GM06990 (cell line): ENCODE results near the gene SSPN.

Experiments used
- DNase-seq: peaks from one replicate; pipeline ENCODE4 v3.0.0-alpha.2; 2011; ENCODE audit not compliant: insufficient read length; ENCODE audit errors: extremely low read depth
- H3K27me3 ChIP-seq: replicated peaks from 2 replicates; pipeline ENCODE4 v1.6.0; 2011; ENCODE audit warnings: low read length; ENCODE audit not compliant: control insufficient read depth, insufficient read depth
- H3K36me3 ChIP-seq: 2 replicates; pipeline ENCODE4 v1.5.1; 2011; ENCODE audit warnings: low read length; ENCODE audit not compliant: control insufficient read depth, insufficient read depth
- H3K4me3 ChIP-seq: replicated peaks from 2 replicates; pipeline ENCODE4 v1.5.1; 2011; ENCODE audit warnings: low read depth, mild to moderate bottlenecking, control low read depth, low read length
- TF ChIP-seq, protein P1 (sequence below): IDR thresholded peaks from 2 replicates; pipeline ENCODE4 v1.5.1; 2011; ENCODE audit warnings: low read length, control low read depth, mild to moderate bottlenecking, inconsistent platforms; ENCODE audit not compliant: insufficient read depth, poor library complexity, severe bottlenecking

The SSPN gene

DNA sequence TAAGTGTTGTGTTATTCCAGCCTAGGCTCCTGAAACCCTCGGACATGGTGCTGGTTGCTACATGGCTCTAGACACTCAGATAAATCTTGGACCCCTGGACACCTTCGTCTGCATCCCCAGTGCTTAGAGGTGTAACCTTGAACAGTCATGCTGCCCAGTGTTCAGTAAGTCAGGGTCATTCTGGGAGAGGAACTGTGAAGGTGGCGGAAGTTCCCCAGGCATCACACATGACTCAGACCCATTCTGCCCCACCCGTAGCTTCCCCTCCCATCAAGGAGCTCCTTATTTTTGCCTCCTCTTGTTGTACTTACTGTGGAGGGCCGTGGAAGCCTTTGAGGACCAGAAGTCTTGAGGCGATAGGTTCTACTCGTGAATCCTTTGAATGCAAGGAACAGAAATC lies 18.1 kb upstream of the SSPN start:
- no peak overlapping the region for H3K4me3 ChIP-seq
- TF ChIP-seq, protein P1, sequence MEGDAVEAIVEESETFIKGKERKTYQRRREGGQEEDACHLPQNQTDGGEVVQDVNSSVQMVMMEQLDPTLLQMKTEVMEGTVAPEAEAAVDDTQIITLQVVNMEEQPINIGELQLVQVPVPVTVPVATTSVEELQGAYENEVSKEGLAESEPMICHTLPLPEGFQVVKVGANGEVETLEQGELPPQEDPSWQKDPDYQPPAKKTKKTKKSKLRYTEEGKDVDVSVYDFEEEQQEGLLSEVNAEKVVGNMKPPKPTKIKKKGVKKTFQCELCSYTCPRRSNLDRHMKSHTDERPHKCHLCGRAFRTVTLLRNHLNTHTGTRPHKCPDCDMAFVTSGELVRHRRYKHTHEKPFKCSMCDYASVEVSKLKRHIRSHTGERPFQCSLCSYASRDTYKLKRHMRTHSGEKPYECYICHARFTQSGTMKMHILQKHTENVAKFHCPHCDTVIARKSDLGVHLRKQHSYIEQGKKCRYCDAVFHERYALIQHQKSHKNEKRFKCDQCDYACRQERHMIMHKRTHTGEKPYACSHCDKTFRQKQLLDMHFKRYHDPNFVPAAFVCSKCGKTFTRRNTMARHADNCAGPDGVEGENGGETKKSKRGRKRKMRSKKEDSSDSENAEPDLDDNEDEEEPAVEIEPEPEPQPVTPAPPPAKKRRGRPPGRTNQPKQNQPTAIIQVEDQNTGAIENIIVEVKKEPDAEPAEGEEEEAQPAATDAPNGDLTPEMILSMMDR, result no peak

DNA sequence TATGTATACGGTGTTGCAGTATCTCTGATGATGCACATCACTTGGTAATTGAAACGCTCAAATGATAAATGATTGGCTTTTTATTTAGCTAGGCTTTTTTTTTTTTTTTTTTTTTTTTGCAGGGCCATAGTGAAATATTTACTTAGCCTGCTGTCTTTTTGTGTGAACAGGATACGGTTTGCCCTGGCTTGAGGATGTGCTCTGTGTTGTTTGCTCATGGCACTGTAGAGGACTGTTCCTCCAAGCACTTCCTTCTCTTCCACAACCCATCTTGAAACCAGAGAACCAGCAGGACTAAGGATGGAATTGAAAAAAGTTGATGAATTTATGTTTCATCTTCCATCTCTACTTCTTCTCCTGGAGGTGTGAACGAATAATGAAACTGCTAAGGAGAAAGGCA lies 15.5 kb upstream of the SSPN start:
- Histone ChIP-seq H3K27me3 (no peaks in the 10 kb centered on the region; the same call in 1 of the 2 replicates), H3K36me3 (no peaks in the 10 kb centered on the region), H3K4me3 (no peak overlapping the region)
- TF ChIP-seq, protein P1, result no peak
- DNase-seq, result no peak

More for the DNA sequence above, 18.1 kb upstream of the SSPN start:
- H3K27me3 ChIP-seq, result no peaks in the 10 kb centered on the region; the same call in 1 of the 2 replicates
- no peaks in the 10 kb centered on the region for H3K36me3 ChIP-seq
- no peak for DNase-seq

DNA sequence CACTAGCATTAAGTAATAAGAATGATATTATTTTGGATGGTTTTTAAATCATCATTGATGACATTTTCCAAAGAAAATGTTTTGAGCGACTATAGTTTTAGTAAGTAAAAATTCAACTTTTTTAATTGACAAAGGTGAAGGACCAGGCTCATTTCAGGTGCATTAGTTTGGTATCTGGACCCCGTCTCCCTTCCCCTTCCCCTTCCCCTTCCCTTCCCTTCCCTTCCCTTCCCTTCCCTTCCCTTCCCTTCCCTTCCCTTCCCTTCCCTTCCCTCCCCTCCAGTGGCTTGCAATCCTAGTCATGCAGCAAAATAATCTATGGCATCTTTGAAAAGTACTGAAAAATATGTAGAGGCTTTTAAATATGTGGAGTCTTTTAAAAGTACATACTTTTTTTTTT lies 13.0 kb upstream of the SSPN start:
- Histone ChIP-seq H3K4me3 (no peak overlapping the region), H3K36me3 (no peaks in the 10 kb centered on the region), H3K27me3 (no peaks in the 10 kb centered on the region; the same call in 1 of the 2 replicates)
- TF ChIP-seq, protein P1, result no peak
- DNase-seq, result no peak

DNA sequence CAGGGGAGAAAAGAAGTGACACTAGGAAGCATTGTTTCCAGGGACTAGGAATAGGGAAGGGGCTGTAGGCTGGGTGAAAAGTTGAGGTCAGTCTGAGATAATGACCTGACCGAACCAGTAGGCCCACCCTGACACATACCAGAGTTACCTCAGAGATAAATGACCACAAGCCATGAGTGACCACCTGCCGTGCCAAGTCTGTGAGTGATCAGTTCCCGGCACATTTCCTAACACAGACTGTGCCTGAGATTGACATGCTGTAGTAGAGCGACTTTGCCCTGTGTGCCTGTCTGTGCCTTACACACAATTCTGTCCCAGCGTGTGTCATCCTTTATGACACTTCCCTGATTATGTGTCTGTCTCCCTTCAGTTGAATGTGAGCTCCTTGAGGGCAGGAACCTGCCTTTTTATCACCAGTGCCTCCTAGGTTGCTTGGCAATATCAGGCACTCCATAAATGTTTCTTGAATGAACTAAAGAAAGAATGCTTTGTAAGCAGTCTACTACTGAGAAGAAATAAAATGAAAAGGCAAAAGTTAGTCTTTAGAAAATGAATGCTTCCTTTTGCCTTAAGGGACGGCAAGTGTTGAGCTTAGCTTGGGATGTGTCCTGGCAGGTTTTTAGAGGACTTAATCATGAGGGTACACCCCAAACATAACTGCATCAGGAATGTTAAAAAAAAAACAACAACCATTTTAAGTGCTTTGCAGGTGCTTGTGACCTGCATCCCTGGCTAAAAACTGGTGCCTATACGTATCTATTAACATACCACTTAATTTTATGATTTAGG lies 9.6 kb upstream of the SSPN start:
- H3K27me3 ChIP-seq, result no peaks in the 10 kb centered on the region; the same call in 1 of the 2 replicates
- TF ChIP-seq, protein P1, result no peak
- no peak for DNase-seq
- H3K36me3 ChIP-seq, result no peaks in the 10 kb centered on the region
- no peak overlapping the region for H3K4me3 ChIP-seq

DNA sequence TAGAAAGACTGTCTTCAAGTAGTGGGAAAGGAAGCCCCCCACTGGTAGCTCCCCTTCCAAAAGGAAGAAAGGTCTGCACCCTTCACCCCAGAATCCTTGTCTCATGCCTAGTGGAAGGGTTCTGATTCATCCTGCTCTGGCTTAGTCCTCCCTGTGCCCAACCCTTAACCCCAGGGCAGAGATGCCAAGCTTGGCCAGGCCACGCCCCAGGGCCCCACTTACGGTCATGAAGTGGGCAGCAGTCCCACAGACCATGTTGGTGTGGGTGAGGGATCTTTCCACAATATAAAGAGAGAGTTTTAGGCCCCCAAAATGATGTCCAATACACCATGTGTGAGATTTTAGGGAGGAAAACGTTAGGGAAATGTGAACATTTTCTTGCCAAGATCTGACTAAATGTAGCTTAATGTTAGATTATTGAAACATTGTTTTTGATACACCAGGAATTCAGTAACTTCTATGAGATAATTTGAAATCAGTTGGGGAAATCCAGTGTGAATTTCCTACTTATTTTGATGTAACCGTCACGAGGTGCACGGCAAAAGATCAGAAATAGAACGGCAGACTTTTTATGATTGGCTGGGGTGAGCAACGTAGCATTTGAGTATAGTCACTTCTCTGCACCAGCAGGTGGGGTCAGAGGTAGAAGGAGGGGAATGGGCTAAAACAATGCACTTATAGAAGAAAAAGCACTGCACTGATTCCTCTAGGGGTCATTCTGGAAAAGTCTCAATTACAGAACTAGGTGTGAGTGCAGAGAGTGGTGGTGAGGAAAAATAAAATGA lies 8.2 kb upstream of the SSPN start:
- TF ChIP-seq, protein P1, result peak; percentile 24
- no peak overlapping the region for H3K4me3 ChIP-seq
- H3K36me3 ChIP-seq, result no peaks in the 10 kb centered on the region
- H3K27me3 ChIP-seq, result no peaks in the 10 kb centered on the region; the same call in 1 of the 2 replicates
- DNase-seq, result no peak
